Panc1 (cell line): Measurements from ENCODE around the gene ZSCAN26. TPM values are rescaled to one million over a fixed set of nuclear protein-coding genes. Genes with fewer than 3 reads are reported as not detected.

Source experiments
- ATAC-seq: fragments of 200-7000 bp; cut with Tn5 transposase; 2 replicates; pipeline ENCODE4 v1.9.1; 2020; ENCODE audit warnings: mild to moderate bottlenecking, moderate library complexity
- Bru-seq: library from RNA; stranded (reverse); fragments of 400-500 nt; gene quantifications from one replicate; lab custom pipeline; 2021; lab: Mats Ljungman, UMichigan
- BruChase-seq, 2 experiments: library from RNA; stranded (reverse); fragments of 400-500 nt; gene quantifications; one replicate each; lab custom pipeline; 2021; lab: Mats Ljungman, UMichigan
- BruUV-seq: library from RNA; stranded (reverse); fragments of 400-500 nt; replicated peaks from 2 replicates; lab custom pipeline; 2021; lab: Mats Ljungman, UMichigan
- CTCF ChIA-PET: fragments of 300-600 bp; sonication (Branson Sonifier 250); formaldehyde crosslinking; loops from one replicate; lab custom pipeline; 2022; ENCODE audit warnings: antibody characterized with exemption; lab: Charles Lee
- POLR2A ChIA-PET: fragments of 300-600 bp; sonication (Branson Sonifier 250); formaldehyde crosslinking; loops from one replicate; lab custom pipeline; 2022; ENCODE audit warnings: antibody characterized with exemption; lab: Charles Lee
- DNase-seq: peaks from one replicate; pipeline ENCODE4 v3.0.0-alpha.2; 2010; ENCODE audit warnings: low read depth, low spot score
- H3K27ac ChIP-seq: 2 replicates; pipeline ENCODE4 v1.5.1; 2011; ENCODE audit warnings: mild to moderate bottlenecking, low read length, inconsistent platforms
- H3K27me3 ChIP-seq: fragments of 200-500 bp; sonication (Bioruptor generic); 2 replicates; pipeline ENCODE4 v1.6.0; 2014; ENCODE audit warnings: low read length, inconsistent platforms; ENCODE audit not compliant: control insufficient read depth, insufficient read depth
- H3K36me3 ChIP-seq: fragments of 200-500 bp; sonication (Bioruptor generic); 2 replicates; pipeline ENCODE4 v1.5.1; 2014; ENCODE audit warnings: inconsistent platforms, mild to moderate bottlenecking, low read length, moderate library complexity; ENCODE audit not compliant: control insufficient read depth, insufficient read depth
- H3K4me1 ChIP-seq: 2 replicates; pipeline ENCODE4 v1.5.1; 2011; ENCODE audit warnings: inconsistent platforms, mild to moderate bottlenecking, low read length, moderate library complexity; ENCODE audit not compliant: control insufficient read depth, insufficient read depth
- H3K4me3 ChIP-seq, 2 experiments: 2 replicates each; pipeline ENCODE4 v1.5.1; 2011 to 2012; ENCODE audit warnings: low read depth in 2 of 2, low read length in 2 of 2, mild to moderate bottlenecking in 2 of 2, inconsistent platforms in 1 of 2, moderate library complexity in 1 of 2
- H3K9me3 ChIP-seq: fragments of 200-500 bp; sonication (Bioruptor generic); 2 replicates; pipeline ENCODE4 v1.5.1; 2014; ENCODE audit warnings: low read depth, mild to moderate bottlenecking, inconsistent platforms, low read length, moderate library complexity; ENCODE audit not compliant: control insufficient read depth, insufficient read depth
- POLR2AphosphoS5 ChIP-seq: IDR thresholded peaks from 2 replicates; pipeline ENCODE4 v1.6.1; 2012; ENCODE audit warnings: mild to moderate bottlenecking, low read depth, low read length, moderate library complexity
- REST ChIP-seq, 2 experiments: IDR thresholded peaks; 2 replicates each; pipeline ENCODE4 v1.6.1; 2011 to 2012; ENCODE audit warnings: low read depth in 2 of 2, control low read depth in 1 of 2, low read length in 1 of 2, mild to moderate bottlenecking in 1 of 2, moderate library complexity in 1 of 2; ENCODE audit not compliant: insufficient read depth in 1 of 2
- SIN3A ChIP-seq: IDR thresholded peaks from 2 replicates; pipeline ENCODE4 v1.6.1; 2012; ENCODE audit warnings: low read depth, mild to moderate bottlenecking, low read length, moderate library complexity, borderline replicate concordance; ENCODE audit not compliant: insufficient read depth
- TCF7L2 ChIP-seq: IDR thresholded peaks from 2 replicates; pipeline ENCODE4 v1.6.1; 2011; ENCODE audit warnings: mild to moderate bottlenecking, low read depth, low read length, inconsistent platforms
- in situ Hi-C: cut with HindIII; loops from 2 replicates; pipeline ENCODE4 v1.10.0; 2016; ENCODE audit warnings: low sequenced_read_pairs, low pct_unique_long_range_greater_than_20kb
- intact Hi-C: fragments of 100-400 bp; cut with micrococcal nuclease; formaldehyde crosslinking; loops from one replicate; pipeline ENCODE4 v1.10.0; 2022; ENCODE audit not compliant: unreplicated experiment
- long read RNA-seq: library from polyadenylated mRNA; unstranded; transcript quantifications from one replicate; pipeline ENCODE4 v2.0.0, GENCODE V29; 2021; ENCODE audit not compliant: unreplicated experiment
- polyA plus RNA-seq: library from polyadenylated mRNA; unstranded; fragments of >200 nt; gene quantifications from one replicate; pipeline ENCODE4 v1.2.1, GENCODE V29; 2012; ENCODE audit warnings: missing spikeins; ENCODE audit not compliant: insufficient read length
- total RNA-seq: library from RNA; stranded (reverse); gene quantifications from one replicate; pipeline ENCODE4 v1.2.1, GENCODE V29; 2021; ENCODE audit not compliant: unreplicated experiment
- TF ChIP-seq, protein P1 (sequence below): fragments of 450-650 bp; IDR thresholded peaks from 2 replicates; pipeline ENCODE4 v1.5.1; 2017; ENCODE audit warnings: mild to moderate bottlenecking

ZSCAN26 gene
- total RNA-seq (6.6 TPM), Bru-seq, nascent RNA (percentile 69 among the genes with signal in this experiment), BruChase-seq, experiment 1, labeled RNA remaining after a 2-hour chase (percentile 89 among the genes with signal in this experiment), BruChase-seq, experiment 2, labeled RNA remaining after a 6-hour chase (percentile 72 among the genes with signal in this experiment)
- polyA plus RNA-seq, result 5.9 TPM
- long read RNA-seq, transcript ZSCAN26-201 (4 exons, 2,362 nt), result major isoform, 5 of 17 reads
- long read RNA-seq, partial matches to known transcripts, result 1 of 17 reads
- long read RNA-seq, other reads (novel, unspliced or antisense), result 4 of 17 reads

DNA sequence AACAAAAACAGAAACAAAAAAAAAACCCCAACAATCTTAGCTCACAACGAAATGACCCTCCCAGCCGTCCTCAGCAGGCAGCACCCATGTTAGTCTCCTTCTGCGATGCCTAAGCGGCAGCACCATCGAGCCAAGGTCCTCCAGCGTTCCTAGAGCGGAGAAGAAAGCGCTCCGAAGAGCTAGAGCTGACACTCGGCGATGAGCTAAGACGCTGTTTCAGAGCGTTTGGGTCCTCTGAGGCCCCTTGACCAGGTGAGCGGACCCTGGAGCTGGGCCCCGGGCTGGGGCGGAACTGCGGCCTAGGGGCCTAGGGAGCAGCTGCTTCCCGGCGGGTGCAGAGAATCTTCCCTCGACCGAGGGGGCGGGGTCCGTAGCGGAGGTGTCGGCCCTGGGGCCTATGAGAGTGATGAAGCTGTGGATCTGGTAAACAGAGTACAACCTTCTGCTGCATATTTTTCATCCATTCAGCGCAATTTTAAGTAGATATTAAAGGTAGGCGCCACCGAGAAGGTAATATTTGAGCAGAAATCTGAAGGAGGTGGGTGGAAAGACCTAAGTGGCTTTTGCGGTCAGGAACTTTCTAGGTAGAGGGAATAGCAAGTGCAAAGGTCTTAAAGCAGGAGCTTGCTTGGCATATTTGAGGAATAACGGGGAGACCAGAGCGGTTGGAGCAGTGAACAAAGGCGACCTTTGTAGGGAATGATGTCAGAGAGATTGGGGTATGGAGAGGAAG is at the start of gene ZSCAN26:
Gene ZSCAN26 (plus strand): TSS at position 182 of the 733 bp plus-strand sequence. CDS start 4,777 bp downstream, outside the sequence.
- H3K27me3 ChIP-seq, result no peaks in the 10 kb centered on the region
- CTCF ChIA-PET, result interaction anchor here (0.7 to 1.0 kb wide), 3 partner anchors 26 to 132 kb away, joined by 3 to 11 read pairs (median 5); no protein-coding TSS in a partner anchor
- peak within 1 kb of the TSS; percentile 95 for H3K27ac ChIP-seq
- no peaks in the 10 kb centered on the region for H3K9me3 ChIP-seq
- in situ Hi-C loops (no loop called here), intact Hi-C loops (loop anchor here (5.0 kb wide), 1 partner anchor 85 kb away; no protein-coding TSS in a partner anchor)
- H3K4me3 ChIP-seq, result peak within 1 kb of the TSS; percentile 73 to 83
- ATAC-seq (peak; percentile 98), DNase-seq (peak; percentile 78)
- no TSS peak for BruUV-seq
- H3K36me3 ChIP-seq, result no peaks in the 10 kb centered on the region; the same call in none of the 2 replicates
- POLR2A ChIA-PET, result interaction anchor here (0.6 to 0.7 kb wide), 4 partner anchors 15 to 438 kb away, joined by 3 to 10 read pairs (median 7); partner anchors contain the start of gene ZKSCAN4
- H3K4me1 ChIP-seq, result peaks cover 16% of the 10 kb centered on the region; the same call in 1 of the 2 replicates
- peak; percentile 74 for TF ChIP-seq POLR2AphosphoS5
- no peak for TF ChIP-seq REST (IDR thresholded peaks at IDR 0.05; ENCODE audit: insufficient read depth in 1 of 2, low read depth in 2 of 2, low read length in 1 of 2)
- TF ChIP-seq SIN3A, result peak; percentile 73; the same call in 1 of the 2 replicates
- 0 out of 2 replicates have a peak, but pooled peaks have one; percentile 36 for TF ChIP-seq TCF7L2
- TF ChIP-seq, protein P1, sequence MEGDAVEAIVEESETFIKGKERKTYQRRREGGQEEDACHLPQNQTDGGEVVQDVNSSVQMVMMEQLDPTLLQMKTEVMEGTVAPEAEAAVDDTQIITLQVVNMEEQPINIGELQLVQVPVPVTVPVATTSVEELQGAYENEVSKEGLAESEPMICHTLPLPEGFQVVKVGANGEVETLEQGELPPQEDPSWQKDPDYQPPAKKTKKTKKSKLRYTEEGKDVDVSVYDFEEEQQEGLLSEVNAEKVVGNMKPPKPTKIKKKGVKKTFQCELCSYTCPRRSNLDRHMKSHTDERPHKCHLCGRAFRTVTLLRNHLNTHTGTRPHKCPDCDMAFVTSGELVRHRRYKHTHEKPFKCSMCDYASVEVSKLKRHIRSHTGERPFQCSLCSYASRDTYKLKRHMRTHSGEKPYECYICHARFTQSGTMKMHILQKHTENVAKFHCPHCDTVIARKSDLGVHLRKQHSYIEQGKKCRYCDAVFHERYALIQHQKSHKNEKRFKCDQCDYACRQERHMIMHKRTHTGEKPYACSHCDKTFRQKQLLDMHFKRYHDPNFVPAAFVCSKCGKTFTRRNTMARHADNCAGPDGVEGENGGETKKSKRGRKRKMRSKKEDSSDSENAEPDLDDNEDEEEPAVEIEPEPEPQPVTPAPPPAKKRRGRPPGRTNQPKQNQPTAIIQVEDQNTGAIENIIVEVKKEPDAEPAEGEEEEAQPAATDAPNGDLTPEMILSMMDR, result no peak

- POLR2A ChIA-PET, result interaction anchor here (0.7 to 0.8 kb wide), 2 partner anchors 18 to 121 kb away, joined by 3 to 4 read pairs; no protein-coding TSS in a partner anchor
- Histone ChIP-seq H3K4me1 (peaks cover 33% of the 10 kb centered on the region), H3K27me3 (no peaks in the 10 kb centered on the region), H3K9me3 (no peaks in the 10 kb centered on the region), H3K27ac (peak overlapping the region; percentile 92), H3K36me3 (no peaks in the 10 kb centered on the region), H3K4me3 (peak overlapping the region; percentile 55 to 77)
- CTCF ChIA-PET, result no interaction called here
- in situ Hi-C loops, result no loop called here
- intact Hi-C loops, result no loop called here
- BruUV-seq, result no TSS peak
- ATAC-seq (no peak), DNase-seq (no peak)
- TF ChIP-seq POLR2AphosphoS5, result no peak
- TF ChIP-seq, protein P1, result no peak
- TF ChIP-seq TCF7L2, result no peak
- no peak for TF ChIP-seq REST (IDR thresholded peaks at IDR 0.05; ENCODE audit: insufficient read depth in 1 of 2, low read depth in 2 of 2, low read length in 1 of 2)
- TF ChIP-seq SIN3A, result no peak
Measured at GRCh38 chr6:28217890-28218289, 49.1 kb upstream of the ZSCAN26 start.
